H1 (cell line): Measurements from ENCODE around the gene CA10. TPM values are rescaled to one million over a fixed set of nuclear protein-coding genes. Genes with fewer than 3 reads are reported as not detected.

Source experiments
- CTCF ChIA-PET: fragments of 300-600 bp; sonication (Branson Sonifier 250); formaldehyde crosslinking; loops from one replicate; lab custom pipeline; 2021; ENCODE audit not compliant: partially characterized antibody; lab: Charles Lee
- POLR2A ChIA-PET: fragments of 300-600 bp; sonication (Branson Sonifier 250); formaldehyde crosslinking; loops from one replicate; lab custom pipeline; 2021; ENCODE audit warnings: inconsistent platforms; ENCODE audit not compliant: partially characterized antibody; lab: Charles Lee
- DNase-seq, 2 experiments: peaks; one replicate each; pipeline versions ENCODE4 v3.0.0 to v3.0.0-alpha.2; 2010 to 2022; ENCODE audit warnings: low spot score in 2 of 2, low read depth in 1 of 2, mixed read lengths in 1 of 2
- FAIRE-seq: peaks from 2 replicates; lab custom pipeline; 2011; peaks lifted over from hg19 to GRCh38; lab: Jason Lieb, UNC
- H2AFZ ChIP-seq: 2 replicates; pipeline ENCODE4 v1.8.1; 2012; ENCODE audit warnings: low read length, inconsistent platforms
- H2AK5ac ChIP-seq: 2 replicates; pipeline ENCODE4 v1.6.1; 2013; ENCODE audit warnings: low read depth, low read length
- H2BK120ac ChIP-seq: replicated peaks from 2 replicates; pipeline ENCODE3; 2013; ENCODE audit warnings: low read depth, low read length, inconsistent platforms
- H2BK12ac ChIP-seq: 2 replicates; pipeline ENCODE4 v1.6.1; 2013; ENCODE audit warnings: low read depth, low read length
- H2BK15ac ChIP-seq: 2 replicates; pipeline ENCODE4 v1.6.1; 2013; ENCODE audit warnings: low read length
- H2BK20ac ChIP-seq: 2 replicates; pipeline ENCODE4 v1.6.1; 2013; ENCODE audit warnings: low read length
- H2BK5ac ChIP-seq: 2 replicates; pipeline ENCODE4 v1.6.1; 2013; ENCODE audit warnings: low read depth, low read length
- H3K14ac ChIP-seq: 2 replicates; pipeline ENCODE4 v1.6.1; 2013; ENCODE audit warnings: inconsistent platforms; ENCODE audit not compliant: insufficient read length
- H3K18ac ChIP-seq: 2 replicates; pipeline ENCODE4 v1.6.1; 2013; ENCODE audit warnings: low read length; ENCODE audit errors: extremely low read depth
- H3K23ac ChIP-seq: 2 replicates; pipeline ENCODE4 v1.6.1; 2013; ENCODE audit warnings: inconsistent platforms; ENCODE audit not compliant: insufficient read length
- H3K23me2 ChIP-seq: 2 replicates; pipeline ENCODE4 v1.6.1; 2013; ENCODE audit warnings: low read depth, low read length
- H3K27ac ChIP-seq: 2 replicates; pipeline ENCODE4 v1.6.1; 2011; ENCODE audit warnings: low read depth, low read length, inconsistent platforms
- H3K27me3 ChIP-seq, 4 experiments: replicated peaks in 1 of 4; 1 replicate in 1 of 4; 2 replicates in 3 of 4; pipeline versions ENCODE4 v1.6.1 to v1.8.1; 2011 to 2013; ENCODE audit warnings: low read length in 3 of 4, mild to moderate bottlenecking in 3 of 4, inconsistent platforms in 2 of 4, mixed read lengths in 2 of 4, moderate library complexity in 1 of 4; ENCODE audit not compliant: control insufficient read depth in 3 of 4, insufficient read depth in 3 of 4; ENCODE audit errors: extremely low read depth in 1 of 4
- H3K36me3 ChIP-seq, 4 experiments: 2 replicates each; pipeline versions ENCODE4 v1.6.1 to v1.8.1; 2011 to 2013; ENCODE audit warnings: mild to moderate bottlenecking in 4 of 4, low read length in 3 of 4, moderate library complexity in 2 of 4, control low read depth in 1 of 4, inconsistent platforms in 1 of 4; ENCODE audit not compliant: insufficient read depth in 4 of 4, control insufficient read depth in 2 of 4
- H3K4ac ChIP-seq: replicated peaks from 2 replicates; pipeline ENCODE3; 2013; ENCODE audit warnings: low read length, low read depth, mixed read lengths, inconsistent platforms; ENCODE audit not compliant: insufficient read length
- H3K4me1 ChIP-seq, 4 experiments: replicated peaks in 1 of 4; 1 replicate in 1 of 4; 2 replicates in 3 of 4; pipeline versions ENCODE4 v1.6.1 to v1.8.1; 2011 to 2013; ENCODE audit warnings: low read length in 3 of 4, inconsistent platforms in 2 of 4, mixed read lengths in 1 of 4; ENCODE audit not compliant: insufficient read depth in 4 of 4, control insufficient read depth in 3 of 4
- H3K4me2 ChIP-seq, 2 experiments: 2 replicates each; pipeline versions ENCODE4 v1.6.1 to v1.8.1; 2011 to 2013; ENCODE audit warnings: low read depth in 2 of 2, low read length in 2 of 2, control low read depth in 1 of 2, inconsistent platforms in 1 of 2, mild to moderate bottlenecking in 1 of 2; ENCODE audit not compliant: insufficient read depth in 1 of 2
- H3K4me3 ChIP-seq, 4 experiments: fragments of 200-600, 300-600 bp in 1 of 4; sonication (generic), shearing (Covaris generic), sonication (Bioruptor Twin) in 1 of 4; 2 replicates each; pipeline versions ENCODE4 v1.5.1 to v1.8.1; 2011 to 2016; ENCODE audit warnings: low read length in 4 of 4, low read depth in 3 of 4, control low read depth in 2 of 4, inconsistent platforms in 2 of 4, mild to moderate bottlenecking in 2 of 4, mixed read lengths in 1 of 4, moderate library complexity in 1 of 4; ENCODE audit not compliant: insufficient read depth in 2 of 4; ENCODE audit errors: extremely low read depth in 1 of 4
- H3K56ac ChIP-seq: replicated peaks from 2 replicates; pipeline ENCODE3; 2013; ENCODE audit warnings: low read depth, mild to moderate bottlenecking, mixed read lengths, low read length, inconsistent platforms; ENCODE audit not compliant: insufficient read length
- H3K79me1 ChIP-seq: 2 replicates; pipeline ENCODE4 v1.6.1; 2013; ENCODE audit warnings: low read depth, low read length, control low read depth
- H3K79me2 ChIP-seq, 2 experiments: 2 replicates each; pipeline versions ENCODE4 v1.6.1 to v1.8.1; 2012 to 2013; ENCODE audit warnings: low read length in 2 of 2, mild to moderate bottlenecking in 2 of 2, inconsistent platforms in 1 of 2; ENCODE audit not compliant: insufficient read depth in 2 of 2, control insufficient read depth in 1 of 2
- H3K9ac ChIP-seq, 4 experiments: replicated peaks in 1 of 4; 1 replicate in 1 of 4; 2 replicates in 3 of 4; pipeline versions ENCODE4 v1.6.1 to v1.8.1; 2011 to 2013; ENCODE audit warnings: low read depth in 3 of 4, low read length in 3 of 4, control low read depth in 2 of 4, mild to moderate bottlenecking in 2 of 4, moderate library complexity in 2 of 4, inconsistent platforms in 1 of 4; ENCODE audit errors: extremely low read depth in 1 of 4
- H3K9me3 ChIP-seq, 2 experiments: 2 replicates each; pipeline versions ENCODE4 v1.6.1 to v1.8.1; 2012 to 2013; ENCODE audit warnings: mild to moderate bottlenecking in 2 of 2, moderate library complexity in 2 of 2, control low read depth in 1 of 2, inconsistent platforms in 1 of 2, low read depth in 1 of 2, low read length in 1 of 2, mixed read lengths in 1 of 2; ENCODE audit not compliant: insufficient read depth in 2 of 2
- H4K20me1 ChIP-seq, 2 experiments: replicated peaks in 1 of 2; 2 replicates each; pipeline versions ENCODE3 to v1.8.1; 2011 to 2013; ENCODE audit warnings: inconsistent platforms in 2 of 2, low read length in 2 of 2, mild to moderate bottlenecking in 1 of 2; ENCODE audit not compliant: insufficient read depth in 2 of 2, control insufficient read depth in 1 of 2
- H4K5ac ChIP-seq: 2 replicates; pipeline ENCODE4 v1.6.1; 2013; ENCODE audit warnings: low read length, low read depth, mixed read lengths, inconsistent platforms; ENCODE audit not compliant: insufficient read length
- H4K8ac ChIP-seq: 2 replicates; pipeline ENCODE4 v1.8.0; 2013; ENCODE audit warnings: mild to moderate bottlenecking, moderate library complexity, low read length, inconsistent platforms; ENCODE audit not compliant: insufficient read depth; ENCODE audit errors: extremely low read depth
- H4K91ac ChIP-seq: replicated peaks from 2 replicates; pipeline ENCODE3; 2013; ENCODE audit warnings: low read length, mixed read lengths, inconsistent platforms; ENCODE audit not compliant: insufficient read length
- CREB1 ChIP-seq: IDR thresholded peaks from 2 replicates; pipeline ENCODE4 v1.6.1; 2012; ENCODE audit warnings: inconsistent platforms
- HDAC2 ChIP-seq, 2 experiments: fragments of 300-600 bp in 1 of 2; sonication (generic) in 1 of 2; IDR thresholded peaks; 2 replicates each; pipeline ENCODE4 v1.6.1; 2011 to 2012; ENCODE audit warnings: low read depth in 2 of 2, low read length in 2 of 2, mild to moderate bottlenecking in 2 of 2, moderate library complexity in 2 of 2, borderline replicate concordance in 1 of 2, inconsistent platforms in 1 of 2
- KDM5A ChIP-seq: fragments of 200-600 bp; IDR thresholded peaks from 2 replicates; pipeline ENCODE4 v1.7.1; 2012; ENCODE audit warnings: mild to moderate bottlenecking, low read length, inconsistent platforms, mixed read lengths
- RAD21 ChIP-seq, 2 experiments: IDR thresholded peaks in 1 of 2; conservative IDR thresholded peaks in 1 of 2; 2 replicates each; pipeline ENCODE4 v1.6.1; 2011; ENCODE audit warnings: low read depth in 2 of 2, low read length in 2 of 2, improper control_type of control experiment in 1 of 2, inconsistent platforms in 1 of 2, mild to moderate bottlenecking in 1 of 2, moderate library complexity in 1 of 2
- SP2 ChIP-seq: IDR thresholded peaks from 2 replicates; pipeline ENCODE4 v1.6.1; 2012; ENCODE audit warnings: mild to moderate bottlenecking, low read length, inconsistent platforms
- SRF ChIP-seq: IDR thresholded peaks from 2 replicates; pipeline ENCODE4 v1.6.1; 2011; ENCODE audit warnings: mild to moderate bottlenecking, low read depth, low read length, moderate library complexity
- USF2 ChIP-seq: IDR thresholded peaks from 2 replicates; pipeline ENCODE4 v1.6.1; 2011; ENCODE audit warnings: low read length, improper control_type of control experiment
- YY1 ChIP-seq: IDR thresholded peaks from 2 replicates; pipeline ENCODE4 v1.6.1; 2011; ENCODE audit warnings: low read depth, mild to moderate bottlenecking, low read length
- ZNF274 ChIP-seq: IDR thresholded peaks from 2 replicates; pipeline ENCODE4 v1.7.0; 2012; ENCODE audit warnings: low read length, borderline replicate concordance; ENCODE audit errors: extremely low read depth
- WGBS, 2 experiments: shearing (Covaris generic) in 1 of 2; methylation state at CpG; one replicate each; pipeline versions ENCODE4 v1.1.6 to v1.1.7; 2013 to 2015; ENCODE audit warnings: low lambda C conversion rate in 2 of 2, mixed read lengths in 2 of 2, inconsistent platforms in 1 of 2, low coverage in 1 of 2, missing lambda C conversion rate in 1 of 2; ENCODE audit not compliant: insufficient replicate concordance in 2 of 2, insufficient coverage in 1 of 2, insufficient read length in 1 of 2; ENCODE audit errors: extremely low coverage in 1 of 2, missing lambda C conversion rate in 1 of 2; 5-methylcytosine and 5-hydroxymethylcytosine counted together
- polyA plus RNA-seq, 7 experiments: library from polyadenylated mRNA; depleted of rRNA in 3 of 7; stranded (reverse) in 5 of 7; unstranded in 2 of 7; fragments of >200 nt in 5 of 7; fragments of 200-250 nt in 2 of 7; gene quantifications; 1 replicate in 5 of 7; 2 replicates in 1 of 7; 4 replicates in 1 of 7; pipeline versions ENCODE4 v1.2.1 to v1.2.3, GENCODE V29; 2011 to 2013; ENCODE audit warnings: missing spikeins in 2 of 7, mixed read lengths in 2 of 7
- total RNA-seq: library from RNA; stranded (reverse); fragmentation: NEBNext Ultra II Directional; extraction: Animal tissue kit (Norgen Biotek cat#: 25700); gene quantifications from 2 replicates; pipeline ENCODE4 v1.2.1, GENCODE V29; 2021

The CA10 gene
- total and polyA plus RNA-seq, 2 of the 8 experiments (the other 6 are each of a cell fraction or from before 2014, with no cell fraction given), result 0.60 to 0.63 TPM

GRCh38 chr17:51946311-51946710 lies 212.2 kb downstream of the CA10 start:
- H3K36me3 ChIP-seq, result no peaks in the 10 kb centered on the region
- CTCF ChIA-PET, result no interaction called here
- FAIRE-seq, result no peak
- no peak overlapping the region for H2BK20ac ChIP-seq
- no peaks in the 10 kb centered on the region for H3K4me1 ChIP-seq
- H3K23ac ChIP-seq, result no peak overlapping the region
- H2BK120ac ChIP-seq, result no peak overlapping the region
- H3K9me3 ChIP-seq, result no peaks in the 10 kb centered on the region
- no peaks in the 10 kb centered on the region for H4K20me1 ChIP-seq
- no peak overlapping the region for H3K4me3 ChIP-seq
- H3K18ac ChIP-seq, result no peak overlapping the region
- H3K79me1 ChIP-seq, result no peaks in the 10 kb centered on the region
- no peak overlapping the region for H3K27ac ChIP-seq
- H2BK12ac ChIP-seq, result no peak overlapping the region
- no peaks in the 10 kb centered on the region for H3K23me2 ChIP-seq
- no peak overlapping the region for H4K5ac ChIP-seq
- WGBS, 2 experiments, result 92% methylated on average over 2 of the region's 2 CpGs; no CpG with 5 or more reads in 1 of the 2 experiments
- no peak overlapping the region for H4K8ac ChIP-seq
- no peak overlapping the region for H3K56ac ChIP-seq
- H3K79me2 ChIP-seq, result no peaks in the 10 kb centered on the region
- no peaks in the 10 kb centered on the region for H3K27me3 ChIP-seq
- no peak overlapping the region for H3K14ac ChIP-seq
- H3K9ac ChIP-seq, result no peak overlapping the region
- H3K4ac ChIP-seq, result no peak overlapping the region
- H4K91ac ChIP-seq, result no peak overlapping the region
- TF ChIP-seq CREB1 (no peak), HDAC2 (IDR thresholded peaks at IDR 0.05; ENCODE audit: borderline replicate concordance in 1 of 2, low read depth in 2 of 2, low read length in 2 of 2) (no peak), KDM5A (no peak), ZNF274 (no peak), YY1 (no peak), RAD21 (IDR thresholded peaks at IDR 0.05 in 1 of 2, conservative IDR thresholded peaks at IDR 0.05 in 1 of 2; ENCODE audit: low read depth in 2 of 2, low read length in 2 of 2) (no peak), SRF (no peak), SP2 (no peak), USF2 (no peak)
- TF ChIP-seq, all 59 proteins: peak for 0
- POLR2A ChIA-PET, result no interaction called here
- no peak overlapping the region for H2AK5ac ChIP-seq
- no peak overlapping the region for H2BK5ac ChIP-seq
- no peak overlapping the region for H3K4me2 ChIP-seq
- no peak for DNase-seq
- no peak overlapping the region for H2BK15ac ChIP-seq
- H2AFZ ChIP-seq, result no peak overlapping the region
